PC-3 (cell line): ENCODE data around the gene EXOC6B.

Experiments
- EZH2 ChIP-seq: fragments of 300-600 bp; sonication (generic); IDR thresholded peaks from one replicate; pipeline ENCODE4 v1.6.1; 2017; ENCODE audit warnings: antibody characterized with exemption, mild to moderate bottlenecking, low read length; ENCODE audit not compliant: unreplicated experiment
- EZH2phosphoT487 ChIP-seq: fragments of 300-600 bp; sonication (generic); IDR thresholded peaks from 2 replicates; pipeline ENCODE4 v1.6.1; 2018; ENCODE audit warnings: mild to moderate bottlenecking, antibody characterized with exemption, low read length, borderline replicate concordance
- TF ChIP-seq, protein P1 (sequence below): fragments of 300-600 bp; sonication (generic); conservative IDR thresholded peaks from 2 replicates; pipeline ENCODE4 v1.5.1; 2017; ENCODE audit warnings: antibody characterized with exemption, low read depth, mild to moderate bottlenecking, low read length

DNA sequence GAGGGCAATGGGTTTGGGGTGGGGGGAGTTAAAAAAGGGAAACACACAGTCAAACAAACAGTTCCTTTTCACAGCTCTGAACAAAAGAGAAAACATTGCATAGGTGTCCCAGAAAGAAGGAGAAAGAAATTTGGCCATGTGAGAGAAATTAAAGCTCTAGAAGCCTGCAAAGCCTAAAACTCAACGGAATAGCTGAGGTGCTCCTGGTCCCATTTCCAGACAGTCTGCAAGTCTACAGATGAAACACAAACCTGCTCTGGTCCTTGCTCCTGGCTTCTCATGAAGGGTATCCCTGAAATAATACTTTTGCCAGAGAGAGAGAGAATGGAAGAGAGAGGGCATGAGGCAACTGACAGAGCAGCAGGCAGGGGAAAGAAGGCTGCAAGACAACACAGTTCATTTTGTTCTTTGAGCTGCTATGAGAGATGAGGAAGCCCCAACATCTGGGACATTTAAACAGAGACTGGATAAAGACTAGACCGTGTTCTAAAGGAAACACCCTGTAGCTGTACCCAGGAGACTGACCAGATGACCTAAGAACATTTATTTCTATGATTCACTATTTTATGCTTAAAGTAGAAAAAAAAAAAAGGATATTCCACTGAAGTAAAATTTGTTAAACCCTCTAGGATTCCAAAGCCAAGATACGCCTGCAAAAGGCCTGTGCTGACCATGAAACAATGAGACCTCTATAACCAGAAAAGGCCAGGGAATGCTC is 620.9 kb downstream of the EXOC6B start:
- TF ChIP-seq, protein P1, sequence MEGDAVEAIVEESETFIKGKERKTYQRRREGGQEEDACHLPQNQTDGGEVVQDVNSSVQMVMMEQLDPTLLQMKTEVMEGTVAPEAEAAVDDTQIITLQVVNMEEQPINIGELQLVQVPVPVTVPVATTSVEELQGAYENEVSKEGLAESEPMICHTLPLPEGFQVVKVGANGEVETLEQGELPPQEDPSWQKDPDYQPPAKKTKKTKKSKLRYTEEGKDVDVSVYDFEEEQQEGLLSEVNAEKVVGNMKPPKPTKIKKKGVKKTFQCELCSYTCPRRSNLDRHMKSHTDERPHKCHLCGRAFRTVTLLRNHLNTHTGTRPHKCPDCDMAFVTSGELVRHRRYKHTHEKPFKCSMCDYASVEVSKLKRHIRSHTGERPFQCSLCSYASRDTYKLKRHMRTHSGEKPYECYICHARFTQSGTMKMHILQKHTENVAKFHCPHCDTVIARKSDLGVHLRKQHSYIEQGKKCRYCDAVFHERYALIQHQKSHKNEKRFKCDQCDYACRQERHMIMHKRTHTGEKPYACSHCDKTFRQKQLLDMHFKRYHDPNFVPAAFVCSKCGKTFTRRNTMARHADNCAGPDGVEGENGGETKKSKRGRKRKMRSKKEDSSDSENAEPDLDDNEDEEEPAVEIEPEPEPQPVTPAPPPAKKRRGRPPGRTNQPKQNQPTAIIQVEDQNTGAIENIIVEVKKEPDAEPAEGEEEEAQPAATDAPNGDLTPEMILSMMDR, result no peak
- no peak for TF ChIP-seq EZH2
- TF ChIP-seq EZH2phosphoT487, result no peak
